WTC11 (cell line): ENCODE data around the gene CENPL. TPM values are rescaled to one million over a fixed set of nuclear protein-coding genes. Genes with fewer than 3 reads are reported as not detected.
A peak's percentile ranks its signal among the peaks of the same experiment; 100 is the strongest.

Experiments used
- CREB1 ChIP-seq: sonication (generic); formaldehyde crosslinking; IDR thresholded peaks from 2 replicates; pipeline ENCODE4 v1.8.0; 2023; ENCODE audit warnings: mild to moderate bottlenecking, missing genetic modification reagents
- EMX1 ChIP-seq: fragments of 250-450 bp; sonication (Bioruptor Pico); IDR thresholded peaks from 2 replicates; pipeline ENCODE4 v1.8.0; 2021; ENCODE audit warnings: mild to moderate bottlenecking
- ESRRA ChIP-seq: sonication (generic); formaldehyde crosslinking; IDR thresholded peaks from 2 replicates; pipeline ENCODE4 v1.8.1; 2022; ENCODE audit warnings: mild to moderate bottlenecking, missing genetic modification reagents, borderline replicate concordance
- GTF2I ChIP-seq: fragments of 250-450 bp; sonication (Bioruptor Pico); conservative IDR thresholded peaks from 2 replicates; pipeline ENCODE4 v1.4.0; 2021; ENCODE audit warnings: mild to moderate bottlenecking
- IRF2 ChIP-seq: sonication (generic); formaldehyde crosslinking; IDR thresholded peaks from 2 replicates; pipeline ENCODE4 v1.8.0; 2022; ENCODE audit warnings: low read depth, missing genetic modification reagents, borderline replicate concordance
- JAZF1 ChIP-seq: fragments of 250-450 bp; sonication (Bioruptor Pico); IDR thresholded peaks from 2 replicates; pipeline ENCODE4 v1.9.0; 2021; ENCODE audit warnings: moderate library complexity, mild to moderate bottlenecking, inconsistent platforms
- JUN ChIP-seq: sonication (generic); formaldehyde crosslinking; IDR thresholded peaks from 2 replicates; pipeline ENCODE4 v1.8.0; 2023; ENCODE audit warnings: mild to moderate bottlenecking, missing genetic modification reagents
- MXD4 ChIP-seq: fragments of 250-450 bp; sonication (Bioruptor Pico); IDR thresholded peaks from 2 replicates; pipeline ENCODE4 v1.8.0; 2021; ENCODE audit warnings: mild to moderate bottlenecking, moderate library complexity, borderline replicate concordance
- NFATC4 ChIP-seq: fragments of 250-450 bp; sonication (Bioruptor Pico); IDR thresholded peaks from 2 replicates; pipeline ENCODE4 v1.9.0; 2021; ENCODE audit warnings: mild to moderate bottlenecking
- NR2C2 ChIP-seq: sonication (generic); formaldehyde crosslinking; IDR thresholded peaks from 2 replicates; pipeline ENCODE4 v1.8.0; 2022; ENCODE audit warnings: mild to moderate bottlenecking, missing genetic modification reagents
- OVOL2 ChIP-seq: fragments of 250-450 bp; sonication (Bioruptor Pico); IDR thresholded peaks from 2 replicates; pipeline ENCODE4 v1.9.0; 2021; ENCODE audit warnings: mild to moderate bottlenecking, borderline replicate concordance
- PRRX2 ChIP-seq: fragments of 250-450 bp; sonication (Bioruptor Pico); IDR thresholded peaks from 2 replicates; pipeline ENCODE4 v1.8.0; 2021; ENCODE audit warnings: mild to moderate bottlenecking
- SOX15 ChIP-seq: fragments of 250-450 bp; sonication (Bioruptor Pico); IDR thresholded peaks from 2 replicates; pipeline ENCODE4 v1.9.0; 2021; ENCODE audit warnings: mild to moderate bottlenecking
- TP53 ChIP-seq: sonication (generic); formaldehyde crosslinking; IDR thresholded peaks from 2 replicates; pipeline ENCODE4 v1.8.1; 2023; ENCODE audit warnings: mild to moderate bottlenecking, missing genetic modification reagents
- ZNF138 ChIP-seq: sonication (generic); formaldehyde crosslinking; conservative IDR thresholded peaks from 2 replicates; pipeline ENCODE4 v1.8.1; 2022; ENCODE audit warnings: mild to moderate bottlenecking, moderate library complexity, missing genetic modification reagents
- ZNF219 ChIP-seq: sonication (generic); formaldehyde crosslinking; IDR thresholded peaks from 2 replicates; pipeline ENCODE4 v1.8.0; 2023; ENCODE audit warnings: missing genetic modification reagents, mild to moderate bottlenecking, borderline replicate concordance
- ZNF396 ChIP-seq: fragments of 250-450 bp; sonication (Bioruptor Pico); IDR thresholded peaks from 2 replicates; pipeline ENCODE4 v1.8.0; 2021; ENCODE audit warnings: mild to moderate bottlenecking, moderate library complexity, borderline replicate concordance
- ZNF416 ChIP-seq: fragments of 250-450 bp; sonication (Bioruptor Pico); IDR thresholded peaks from 2 replicates; pipeline ENCODE4 v1.9.0; 2021; ENCODE audit warnings: mild to moderate bottlenecking, inconsistent platforms
- ZNF671 ChIP-seq: fragments of 250-450 bp; sonication (Bioruptor Pico); IDR thresholded peaks from 2 replicates; pipeline ENCODE4 v1.8.0; 2021; ENCODE audit warnings: mild to moderate bottlenecking
- total RNA-seq: library from RNA; stranded (reverse); gene quantifications from 3 replicates; pipeline ENCODE4 v1.2.3, GENCODE V29; 2021
- TF ChIP-seq, protein P1 (sequence below): sonication (generic); formaldehyde crosslinking; IDR thresholded peaks from 2 replicates; pipeline ENCODE4 v1.8.1; 2023; ENCODE audit warnings: mild to moderate bottlenecking, missing genetic modification reagents, moderate library complexity
- TF ChIP-seq, protein P2 (sequence below): fragments of 200-600 bp; IDR thresholded peaks from 2 replicates; pipeline ENCODE4 v1.8.0; 2022; ENCODE audit warnings: antibody characterized with exemption
- TF ChIP-seq, protein P3 (sequence below): sonication (generic); formaldehyde crosslinking; IDR thresholded peaks from 2 replicates; pipeline ENCODE4 v1.8.1; 2022; ENCODE audit warnings: low read depth, mild to moderate bottlenecking, moderate library complexity, missing genetic modification reagents, borderline replicate concordance
- TF ChIP-seq, protein P4 (sequence below): fragments of 250-450 bp; sonication (Bioruptor Pico); IDR thresholded peaks from 2 replicates; pipeline ENCODE4 v1.8.0; 2021; ENCODE audit warnings: mild to moderate bottlenecking
- TF ChIP-seq, protein P5 (sequence below): sonication (generic); formaldehyde crosslinking; IDR thresholded peaks from 2 replicates; pipeline ENCODE4 v1.8.1; 2022; ENCODE audit warnings: low read depth, missing genetic modification reagents, borderline replicate concordance
- TF ChIP-seq, protein P6 (sequence below): fragments of 250-450 bp; sonication (Bioruptor Pico); IDR thresholded peaks from 2 replicates; pipeline ENCODE4 v1.9.0; 2021; ENCODE audit warnings: mild to moderate bottlenecking
- TF ChIP-seq, protein P7 (sequence below): sonication (generic); formaldehyde crosslinking; conservative IDR thresholded peaks from 2 replicates; pipeline ENCODE4 v1.8.1; 2022; ENCODE audit warnings: mild to moderate bottlenecking, missing genetic modification reagents
- TF ChIP-seq, protein P8 (sequence below): sonication (generic); formaldehyde crosslinking; IDR thresholded peaks from 2 replicates; pipeline ENCODE4 v1.8.0; 2022; ENCODE audit warnings: mild to moderate bottlenecking, missing genetic modification reagents
- TF ChIP-seq, protein P9 (sequence below): sonication (generic); formaldehyde crosslinking; IDR thresholded peaks from 2 replicates; pipeline ENCODE4 v1.8.1; 2023; ENCODE audit warnings: mild to moderate bottlenecking, missing genetic modification reagents
- TF ChIP-seq, protein P10 (sequence below): sonication (generic); formaldehyde crosslinking; IDR thresholded peaks from 2 replicates; pipeline ENCODE4 v1.8.0; 2022; ENCODE audit warnings: mild to moderate bottlenecking, missing genetic modification reagents

Gene CENPL
- total RNA-seq, 1 experiment from 2014 or later, result 20.1 TPM

DNA sequence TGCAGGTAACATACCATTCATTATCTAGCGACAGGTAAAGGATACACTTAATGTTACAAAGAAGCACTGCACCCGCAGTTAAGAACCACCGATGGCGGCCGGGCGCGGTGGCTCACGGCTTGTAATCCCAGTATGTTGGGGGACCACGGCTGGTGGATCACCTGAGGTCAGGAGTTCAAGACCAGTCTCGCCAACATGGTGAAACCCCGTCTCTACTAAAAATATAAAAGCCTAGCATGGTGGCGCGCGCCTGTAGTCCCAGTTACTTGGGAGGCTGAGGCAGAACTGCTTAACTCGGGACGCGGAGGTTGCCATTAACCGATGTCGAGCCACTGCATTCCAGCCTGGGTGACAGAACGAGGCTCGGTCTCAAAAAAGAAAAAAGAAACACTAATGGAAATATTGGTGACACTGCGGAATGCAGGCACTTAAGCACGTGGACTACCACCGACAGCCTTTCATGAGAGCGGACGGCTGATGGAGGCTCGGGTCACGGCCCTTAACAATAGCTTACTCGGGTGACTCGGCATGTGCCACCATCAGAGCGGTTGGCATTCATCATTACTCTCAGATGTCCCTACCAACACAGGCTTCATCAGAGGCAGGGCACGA, 42.6 kb upstream of the CENPL start (continued):
- TF ChIP-seq, protein P1, sequence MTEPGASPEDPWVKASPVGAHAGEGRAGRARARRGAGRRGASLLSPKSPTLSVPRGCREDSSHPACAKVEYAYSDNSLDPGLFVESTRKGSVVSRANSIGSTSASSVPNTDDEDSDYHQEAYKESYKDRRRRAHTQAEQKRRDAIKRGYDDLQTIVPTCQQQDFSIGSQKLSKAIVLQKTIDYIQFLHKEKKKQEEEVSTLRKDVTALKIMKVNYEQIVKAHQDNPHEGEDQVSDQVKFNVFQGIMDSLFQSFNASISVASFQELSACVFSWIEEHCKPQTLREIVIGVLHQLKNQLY (CRISPR knock-in tag), result no peak
- TF ChIP-seq, protein P2, sequence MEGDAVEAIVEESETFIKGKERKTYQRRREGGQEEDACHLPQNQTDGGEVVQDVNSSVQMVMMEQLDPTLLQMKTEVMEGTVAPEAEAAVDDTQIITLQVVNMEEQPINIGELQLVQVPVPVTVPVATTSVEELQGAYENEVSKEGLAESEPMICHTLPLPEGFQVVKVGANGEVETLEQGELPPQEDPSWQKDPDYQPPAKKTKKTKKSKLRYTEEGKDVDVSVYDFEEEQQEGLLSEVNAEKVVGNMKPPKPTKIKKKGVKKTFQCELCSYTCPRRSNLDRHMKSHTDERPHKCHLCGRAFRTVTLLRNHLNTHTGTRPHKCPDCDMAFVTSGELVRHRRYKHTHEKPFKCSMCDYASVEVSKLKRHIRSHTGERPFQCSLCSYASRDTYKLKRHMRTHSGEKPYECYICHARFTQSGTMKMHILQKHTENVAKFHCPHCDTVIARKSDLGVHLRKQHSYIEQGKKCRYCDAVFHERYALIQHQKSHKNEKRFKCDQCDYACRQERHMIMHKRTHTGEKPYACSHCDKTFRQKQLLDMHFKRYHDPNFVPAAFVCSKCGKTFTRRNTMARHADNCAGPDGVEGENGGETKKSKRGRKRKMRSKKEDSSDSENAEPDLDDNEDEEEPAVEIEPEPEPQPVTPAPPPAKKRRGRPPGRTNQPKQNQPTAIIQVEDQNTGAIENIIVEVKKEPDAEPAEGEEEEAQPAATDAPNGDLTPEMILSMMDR, result no peak
- TF ChIP-seq, protein P3, sequence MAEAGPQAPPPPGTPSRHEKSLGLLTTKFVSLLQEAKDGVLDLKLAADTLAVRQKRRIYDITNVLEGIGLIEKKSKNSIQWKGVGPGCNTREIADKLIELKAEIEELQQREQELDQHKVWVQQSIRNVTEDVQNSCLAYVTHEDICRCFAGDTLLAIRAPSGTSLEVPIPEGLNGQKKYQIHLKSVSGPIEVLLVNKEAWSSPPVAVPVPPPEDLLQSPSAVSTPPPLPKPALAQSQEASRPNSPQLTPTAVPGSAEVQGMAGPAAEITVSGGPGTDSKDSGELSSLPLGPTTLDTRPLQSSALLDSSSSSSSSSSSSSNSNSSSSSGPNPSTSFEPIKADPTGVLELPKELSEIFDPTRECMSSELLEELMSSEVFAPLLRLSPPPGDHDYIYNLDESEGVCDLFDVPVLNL, result no peak
- no peak for TF ChIP-seq MXD4
- peak; percentile 97 for TF ChIP-seq EMX1 (CRISPR knock-in tag)
- no peak for TF ChIP-seq OVOL2
- TF ChIP-seq, protein P4, sequence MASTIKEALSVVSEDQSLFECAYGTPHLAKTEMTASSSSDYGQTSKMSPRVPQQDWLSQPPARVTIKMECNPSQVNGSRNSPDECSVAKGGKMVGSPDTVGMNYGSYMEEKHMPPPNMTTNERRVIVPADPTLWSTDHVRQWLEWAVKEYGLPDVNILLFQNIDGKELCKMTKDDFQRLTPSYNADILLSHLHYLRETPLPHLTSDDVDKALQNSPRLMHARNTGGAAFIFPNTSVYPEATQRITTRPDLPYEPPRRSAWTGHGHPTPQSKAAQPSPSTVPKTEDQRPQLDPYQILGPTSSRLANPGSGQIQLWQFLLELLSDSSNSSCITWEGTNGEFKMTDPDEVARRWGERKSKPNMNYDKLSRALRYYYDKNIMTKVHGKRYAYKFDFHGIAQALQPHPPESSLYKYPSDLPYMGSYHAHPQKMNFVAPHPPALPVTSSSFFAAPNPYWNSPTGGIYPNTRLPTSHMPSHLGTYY (CRISPR knock-in tag), result peak; percentile 91
- no peak for TF ChIP-seq ZNF219 (CRISPR knock-in tag)
- peak; percentile 91 for TF ChIP-seq ZNF671 (CRISPR knock-in tag)
- TF ChIP-seq NFATC4 (CRISPR knock-in tag), result peak; percentile 93; the same call in 1 of the 2 replicates
- TF ChIP-seq IRF2, result no peak
- TF ChIP-seq, protein P5, sequence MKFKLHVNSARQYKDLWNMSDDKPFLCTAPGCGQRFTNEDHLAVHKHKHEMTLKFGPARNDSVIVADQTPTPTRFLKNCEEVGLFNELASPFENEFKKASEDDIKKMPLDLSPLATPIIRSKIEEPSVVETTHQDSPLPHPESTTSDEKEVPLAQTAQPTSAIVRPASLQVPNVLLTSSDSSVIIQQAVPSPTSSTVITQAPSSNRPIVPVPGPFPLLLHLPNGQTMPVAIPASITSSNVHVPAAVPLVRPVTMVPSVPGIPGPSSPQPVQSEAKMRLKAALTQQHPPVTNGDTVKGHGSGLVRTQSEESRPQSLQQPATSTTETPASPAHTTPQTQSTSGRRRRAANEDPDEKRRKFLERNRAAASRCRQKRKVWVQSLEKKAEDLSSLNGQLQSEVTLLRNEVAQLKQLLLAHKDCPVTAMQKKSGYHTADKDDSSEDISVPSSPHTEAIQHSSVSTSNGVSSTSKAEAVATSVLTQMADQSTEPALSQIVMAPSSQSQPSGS (CRISPR knock-in tag), result no peak
- TF ChIP-seq, protein P6, sequence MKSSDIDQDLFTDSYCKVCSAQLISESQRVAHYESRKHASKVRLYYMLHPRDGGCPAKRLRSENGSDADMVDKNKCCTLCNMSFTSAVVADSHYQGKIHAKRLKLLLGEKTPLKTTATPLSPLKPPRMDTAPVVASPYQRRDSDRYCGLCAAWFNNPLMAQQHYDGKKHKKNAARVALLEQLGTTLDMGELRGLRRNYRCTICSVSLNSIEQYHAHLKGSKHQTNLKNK (CRISPR knock-in tag), result no peak
- TF ChIP-seq JUN (CRISPR knock-in tag), result no peak
- TF ChIP-seq JAZF1 (CRISPR knock-in tag), result peak; percentile 61; the same call in 1 of the 2 replicates
- TF ChIP-seq, protein P7, sequence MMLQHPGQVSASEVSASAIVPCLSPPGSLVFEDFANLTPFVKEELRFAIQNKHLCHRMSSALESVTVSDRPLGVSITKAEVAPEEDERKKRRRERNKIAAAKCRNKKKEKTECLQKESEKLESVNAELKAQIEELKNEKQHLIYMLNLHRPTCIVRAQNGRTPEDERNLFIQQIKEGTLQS (CRISPR knock-in tag), result no peak
- no peak for TF ChIP-seq ZNF138 (CRISPR knock-in tag)
- TF ChIP-seq ESRRA (CRISPR knock-in tag), result no peak
- TF ChIP-seq CREB1, result no peak
- TF ChIP-seq SOX15 (CRISPR knock-in tag), result no peak
- TF ChIP-seq, protein P8, sequence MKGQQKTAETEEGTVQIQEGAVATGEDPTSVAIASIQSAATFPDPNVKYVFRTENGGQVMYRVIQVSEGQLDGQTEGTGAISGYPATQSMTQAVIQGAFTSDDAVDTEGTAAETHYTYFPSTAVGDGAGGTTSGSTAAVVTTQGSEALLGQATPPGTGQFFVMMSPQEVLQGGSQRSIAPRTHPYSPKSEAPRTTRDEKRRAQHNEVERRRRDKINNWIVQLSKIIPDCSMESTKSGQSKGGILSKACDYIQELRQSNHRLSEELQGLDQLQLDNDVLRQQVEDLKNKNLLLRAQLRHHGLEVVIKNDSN, result no peak
- TF ChIP-seq TP53, result no peak
- TF ChIP-seq, protein P9, sequence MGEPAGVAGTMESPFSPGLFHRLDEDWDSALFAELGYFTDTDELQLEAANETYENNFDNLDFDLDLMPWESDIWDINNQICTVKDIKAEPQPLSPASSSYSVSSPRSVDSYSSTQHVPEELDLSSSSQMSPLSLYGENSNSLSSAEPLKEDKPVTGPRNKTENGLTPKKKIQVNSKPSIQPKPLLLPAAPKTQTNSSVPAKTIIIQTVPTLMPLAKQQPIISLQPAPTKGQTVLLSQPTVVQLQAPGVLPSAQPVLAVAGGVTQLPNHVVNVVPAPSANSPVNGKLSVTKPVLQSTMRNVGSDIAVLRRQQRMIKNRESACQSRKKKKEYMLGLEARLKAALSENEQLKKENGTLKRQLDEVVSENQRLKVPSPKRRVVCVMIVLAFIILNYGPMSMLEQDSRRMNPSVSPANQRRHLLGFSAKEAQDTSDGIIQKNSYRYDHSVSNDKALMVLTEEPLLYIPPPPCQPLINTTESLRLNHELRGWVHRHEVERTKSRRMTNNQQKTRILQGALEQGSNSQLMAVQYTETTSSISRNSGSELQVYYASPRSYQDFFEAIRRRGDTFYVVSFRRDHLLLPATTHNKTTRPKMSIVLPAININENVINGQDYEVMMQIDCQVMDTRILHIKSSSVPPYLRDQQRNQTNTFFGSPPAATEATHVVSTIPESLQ, result no peak
- peak; percentile 89 for TF ChIP-seq PRRX2 (CRISPR knock-in tag)
- 0 out of 2 replicates have a peak, but pooled peaks have one; percentile 8 for TF ChIP-seq GTF2I (CRISPR knock-in tag)
- TF ChIP-seq ZNF396 (CRISPR knock-in tag), result no peak
- TF ChIP-seq NR2C2 (CRISPR knock-in tag), result no peak
- TF ChIP-seq, protein P10, sequence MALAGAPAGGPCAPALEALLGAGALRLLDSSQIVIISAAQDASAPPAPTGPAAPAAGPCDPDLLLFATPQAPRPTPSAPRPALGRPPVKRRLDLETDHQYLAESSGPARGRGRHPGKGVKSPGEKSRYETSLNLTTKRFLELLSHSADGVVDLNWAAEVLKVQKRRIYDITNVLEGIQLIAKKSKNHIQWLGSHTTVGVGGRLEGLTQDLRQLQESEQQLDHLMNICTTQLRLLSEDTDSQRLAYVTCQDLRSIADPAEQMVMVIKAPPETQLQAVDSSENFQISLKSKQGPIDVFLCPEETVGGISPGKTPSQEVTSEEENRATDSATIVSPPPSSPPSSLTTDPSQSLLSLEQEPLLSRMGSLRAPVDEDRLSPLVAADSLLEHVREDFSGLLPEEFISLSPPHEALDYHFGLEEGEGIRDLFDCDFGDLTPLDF, result no peak
- peak; percentile 95 for TF ChIP-seq ZNF416 (CRISPR knock-in tag)
